Naive thymus-derived CD8-positive, alpha-beta T cell (primary cell): ENCODE data around the gene NEK10. TPM values are rescaled to one million over a fixed set of nuclear protein-coding genes. Genes with fewer than 3 reads are reported as not detected.

Source experiments
- ATAC-seq, 2 donors: fragments of 150-1000 bp; cut with Tn5 transposase in 1 of 2; sonication (Bioruptor Pico), chemical (Tn5 transposase) in 1 of 2; 1 replicate in 1 of 2; 2 replicates in 1 of 2; pipeline ENCODE4 v1.10.0; 2021; ENCODE audit warnings: mild to moderate bottlenecking in 2 of 2, moderate library complexity in 2 of 2
- POLR2A ChIA-PET: fragments of 350-600 bp; sonication (Branson Sonifier 250); formaldehyde crosslinking; loops from one replicate; lab custom pipeline; 2021; ENCODE audit warnings: antibody characterized with exemption; lab: Charles Lee
- DNase-seq, 10 donors: peaks; one replicate each; pipeline versions ENCODE4 v3.0.0 to v3.0.0-alpha.2; 2020 to 2022
- H3K27ac Mint-ChIP-seq, 10 donors: one replicate each; pipeline ENCODE4 v1.8.0; 2020 to 2022; ENCODE audit warnings: mild to moderate bottlenecking in 10 of 10, mixed read lengths in 10 of 10, moderate library complexity in 4 of 10, inconsistent platforms in 1 of 10
- H3K27me3 Mint-ChIP-seq, 5 donors: one replicate each; pipeline ENCODE4 v1.8.0; 2021 to 2022; ENCODE audit warnings: mixed read lengths in 5 of 5
- H3K36me3 Mint-ChIP-seq, 3 donors: one replicate each; pipeline ENCODE4 v1.8.0; 2020 to 2022; ENCODE audit warnings: mixed read lengths in 3 of 3, mild to moderate bottlenecking in 2 of 3, inconsistent platforms in 1 of 3
- H3K4me1 Mint-ChIP-seq, 4 donors: one replicate each; pipeline ENCODE4 v1.8.0; 2021 to 2022; ENCODE audit warnings: mixed read lengths in 4 of 4
- H3K4me3 Mint-ChIP-seq, 10 donors: one replicate each; pipeline ENCODE4 v1.8.0; 2020 to 2022; ENCODE audit warnings: mild to moderate bottlenecking in 10 of 10, mixed read lengths in 10 of 10, moderate library complexity in 6 of 10, inconsistent platforms in 1 of 10
- H3K9me3 Mint-ChIP-seq, 9 donors: one replicate each; pipeline ENCODE4 v1.8.0; 2020 to 2022; ENCODE audit warnings: mixed read lengths in 9 of 9, mild to moderate bottlenecking in 3 of 9, inconsistent platforms in 1 of 9, moderate library complexity in 1 of 9
- polyA plus RNA-seq, 3 donors: library from polyadenylated mRNA; unstranded; fragments of 300-500 nt; fragmentation: Illumina TruSeq; gene quantifications; one replicate each; pipeline ENCODE4 v1.2.3, GENCODE V29; 2021
- total RNA-seq, 8 experiments: library from RNA in 2 of 8; stranded (reverse) in 2 of 8; gene quantifications; one replicate each; pipeline ENCODE4 v1.2.3 and lab custom pipeline; 2021 to 2026

NEK10 gene
- total and polyA plus RNA-seq, 5 experiments from 2014 or later: 1.3 to 1.5 TPM; not detected in 3

- no peak for ATAC-seq
- Mint-ChIP-seq H3K4me3 (no peak overlapping the region), H3K36me3 (no peaks in the 10 kb centered on the region), H3K9me3 (no peaks in the 10 kb centered on the region), H3K4me1 (no peaks in the 10 kb centered on the region), H3K27me3 (peaks cover 6 to 16% (median 12%) of the 10 kb centered on the region in 5 donors), H3K27ac (no peak overlapping the region)
- POLR2A ChIA-PET: no interaction called here
- no peak for DNase-seq
These were observed 290.8 kb downstream of the NEK10 start for GRCh38 chr3:27078246-27078913.

DNA sequence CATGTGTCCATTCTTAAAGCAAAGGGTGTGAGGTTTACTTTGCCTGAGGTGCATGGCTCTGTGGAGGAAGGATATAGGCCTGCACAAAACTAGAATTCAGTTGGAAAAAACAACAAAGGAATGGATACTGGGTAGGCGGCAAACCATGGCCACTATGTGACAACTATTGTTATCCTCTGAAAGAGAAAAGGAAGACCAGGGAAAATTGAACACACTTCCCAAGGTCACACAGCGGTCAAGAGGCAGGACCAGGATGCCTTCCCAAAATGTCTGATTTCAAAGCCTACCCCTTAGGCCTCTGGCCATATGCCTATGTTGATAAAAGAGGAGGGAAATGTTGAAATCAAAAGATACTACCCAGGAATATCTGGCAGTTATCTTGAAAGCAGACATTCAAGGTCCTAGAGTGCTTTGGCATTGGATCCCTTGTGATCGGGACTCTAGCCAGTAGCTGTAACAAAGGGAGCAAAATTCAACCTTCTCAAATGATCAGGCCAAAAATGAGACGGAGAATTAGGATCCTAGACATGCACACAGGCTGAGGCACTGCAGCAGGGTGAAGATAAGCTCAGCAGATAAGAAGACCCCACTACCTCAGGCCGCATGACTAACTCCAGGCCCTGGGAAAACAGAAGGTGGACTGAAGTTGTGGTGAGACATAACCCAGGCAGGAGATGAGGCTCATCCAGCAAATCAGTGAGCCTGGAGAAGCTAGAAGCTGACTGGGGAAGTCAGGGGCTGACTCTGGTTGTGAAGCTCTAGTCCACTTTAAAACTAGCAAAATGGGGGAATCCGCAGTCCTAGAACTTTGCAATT lies 292.2 kb downstream of the NEK10 start:
- Mint-ChIP-seq H3K9me3 (no peaks in the 10 kb centered on the region), H3K27me3 (peaks cover 6 to 22% (median 12%) of the 10 kb centered on the region in 5 donors), H3K4me1 (no peaks in the 10 kb centered on the region), H3K36me3 (no peaks in the 10 kb centered on the region), H3K4me3 (no peak overlapping the region), H3K27ac (no peak overlapping the region)
- DNase-seq (no peak), ATAC-seq (no peak)
- POLR2A ChIA-PET: no interaction called here

GRCh38 chr3:27074914-27075313 lies 294.3 kb downstream of the NEK10 start:
- no peak overlapping the region for H3K27ac Mint-ChIP-seq
- H3K9me3 Mint-ChIP-seq: no peaks in the 10 kb centered on the region
- peaks cover 6 to 25% (median 12%) of the 10 kb centered on the region in 5 donors for H3K27me3 Mint-ChIP-seq
- no peak overlapping the region for H3K4me3 Mint-ChIP-seq
- no peaks in the 10 kb centered on the region for H3K4me1 Mint-ChIP-seq
- ATAC-seq (no peak), DNase-seq (no peak)
- POLR2A ChIA-PET: no interaction called here
- H3K36me3 Mint-ChIP-seq: no peaks in the 10 kb centered on the region

DNA sequence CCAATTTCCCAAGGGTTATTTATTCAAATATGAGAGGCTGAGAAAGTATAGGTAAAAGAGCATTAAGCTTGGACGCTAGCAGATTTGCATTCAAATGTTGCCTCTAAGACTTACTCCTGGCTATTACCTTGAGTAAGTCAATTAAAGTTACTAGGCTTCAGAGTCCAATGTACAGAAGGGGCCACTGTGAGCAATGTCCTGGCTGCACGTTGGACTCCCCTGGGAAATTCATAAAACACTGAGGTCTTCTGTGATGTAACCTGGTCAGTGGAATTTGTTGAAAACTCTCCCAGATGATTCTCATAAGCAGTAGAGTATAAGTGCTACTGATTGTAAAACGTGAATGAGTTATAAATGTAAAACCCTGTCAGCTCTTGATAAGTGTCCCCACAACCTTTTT lies 295.3 kb downstream of the NEK10 start:
- H3K36me3 Mint-ChIP-seq: no peaks in the 10 kb centered on the region
- POLR2A ChIA-PET: no interaction called here
- H3K4me1 Mint-ChIP-seq: no peaks in the 10 kb centered on the region
- H3K27ac Mint-ChIP-seq: no peak overlapping the region
- H3K27me3 Mint-ChIP-seq: peaks cover 6 to 25% (median 12%) of the 10 kb centered on the region in 5 donors
- ATAC-seq (no peak), DNase-seq (no peak)
- no peaks in the 10 kb centered on the region for H3K9me3 Mint-ChIP-seq
- H3K4me3 Mint-ChIP-seq: no peak overlapping the region

DNA sequence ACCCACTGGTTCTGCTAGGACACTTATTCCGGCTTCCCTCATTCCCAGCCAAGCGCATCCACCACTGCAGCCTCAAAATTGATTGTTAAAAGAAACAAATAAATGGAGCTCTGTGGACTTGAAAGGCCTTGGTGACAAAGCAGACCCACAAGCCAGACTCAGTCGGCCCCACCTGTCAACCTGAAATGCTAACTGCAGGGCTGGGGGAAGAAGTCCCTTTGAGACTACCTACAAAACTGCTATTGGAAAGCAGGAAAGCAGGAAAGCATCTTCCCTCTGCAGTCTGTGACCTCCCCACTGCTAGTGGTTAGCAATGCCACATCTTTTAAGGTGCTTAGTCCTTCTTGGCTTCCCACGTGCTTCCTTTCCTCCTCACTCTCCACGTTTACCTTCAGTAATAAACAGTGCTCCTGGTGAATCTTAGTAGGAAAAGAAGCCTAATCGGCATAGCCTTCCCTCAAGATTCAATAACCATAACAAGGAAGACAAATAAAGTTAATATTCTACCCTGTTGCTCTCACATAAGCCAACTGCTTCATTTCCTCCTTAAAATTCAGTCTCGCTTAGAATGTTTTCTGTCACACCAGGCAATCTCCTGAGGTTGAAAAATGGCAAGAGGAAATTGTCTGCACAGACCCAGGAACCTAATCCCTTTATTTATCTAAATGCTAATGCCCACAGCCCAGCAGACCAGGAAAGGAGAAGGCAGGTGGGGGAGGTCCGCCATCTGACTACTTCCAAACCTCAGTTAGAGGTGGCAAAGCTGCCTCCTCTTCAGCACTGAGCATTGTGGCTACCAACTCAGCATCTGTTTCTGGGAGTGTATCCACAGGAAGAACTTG lies 296.2 kb downstream of the NEK10 start:
- ATAC-seq (no peak), DNase-seq (no peak)
- H3K4me1 Mint-ChIP-seq: no peaks in the 10 kb centered on the region
- H3K36me3 Mint-ChIP-seq: no peaks in the 10 kb centered on the region
- peaks cover 6 to 22% (median 12%) of the 10 kb centered on the region in 5 donors for H3K27me3 Mint-ChIP-seq
- no peaks in the 10 kb centered on the region for H3K9me3 Mint-ChIP-seq
- peak overlapping the region in 1 of 10 donors; percentile 31 for H3K27ac Mint-ChIP-seq
- no peak overlapping the region for H3K4me3 Mint-ChIP-seq
- POLR2A ChIA-PET: no interaction called here

DNA sequence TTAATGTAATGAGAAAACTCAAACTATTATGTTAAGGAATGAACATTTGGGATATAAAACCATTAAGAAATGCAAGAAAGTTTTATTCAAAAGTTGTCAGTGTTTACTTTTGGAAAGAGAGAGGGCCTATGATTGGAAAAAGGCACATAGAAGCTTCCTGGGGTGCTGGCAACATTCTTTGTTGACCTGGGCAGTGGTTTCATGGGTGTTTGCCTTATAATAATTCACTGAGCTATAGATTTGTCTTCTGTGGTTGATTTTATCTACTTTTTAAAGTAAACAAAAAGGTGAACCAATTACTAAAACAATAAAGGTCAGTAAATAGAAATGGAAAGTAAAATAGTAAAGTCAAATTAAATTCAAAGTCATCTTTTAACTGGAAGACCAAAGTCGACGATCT lies 308.8 kb downstream of the NEK10 start:
- H3K27ac Mint-ChIP-seq: no peak overlapping the region
- peaks cover 0 to 5% (median 0%) of the 10 kb centered on the region in 3 donors for H3K36me3 Mint-ChIP-seq
- DNase-seq (no peak), ATAC-seq (no peak)
- no peak overlapping the region for H3K4me3 Mint-ChIP-seq
- H3K27me3 Mint-ChIP-seq: peaks cover 2 to 11% (median 3%) of the 10 kb centered on the region in 5 donors
- no peaks in the 10 kb centered on the region for H3K4me1 Mint-ChIP-seq
- POLR2A ChIA-PET: no interaction called here
- H3K9me3 Mint-ChIP-seq: peaks cover 0 to 18% (median 4%) of the 10 kb centered on the region in 9 donors

Other genes starting within 250 kb of the NEK10 start
- 10 to 100 TPM; 42.7 to 44.3 TPM for gene SLC4A7, start 115.0 kb upstream of the NEK10 start, total RNA-seq
- 10 to 100 TPM in 1 of 3 donors, 1 to 10 TPM in 2; 7.6 to 13.1 (median 8.9) TPM for gene SLC4A7, start 115.0 kb upstream of the NEK10 start, polyA plus RNA-seq